ENCODE data around the gene MSX2.

Gene MSX2

GRCh38 chr5:174720612-174721529 is 3.5 kb upstream of the MSX2 start:
- Histone ChIP-seq H3K27me3 (ENCODE audit: control insufficient read depth, insufficient read depth, low read length) (no peaks in the 10 kb centered on the region), H3K79me2 (peaks cover 13% of the 10 kb centered on the region), H3K27ac (peak overlapping the region; percentile 91), H3K4me2 (ENCODE audit: low read length) (peak overlapping the region; percentile 76), H3K9ac (no peak overlapping the region), H3K36me3 (ENCODE audit: control insufficient read depth, insufficient read depth, low read length) (no peaks in the 10 kb centered on the region), H3K4me1 (peaks cover 20% of the 10 kb centered on the region), H2AFZ (peak overlapping the region; percentile 89), H3K9me3 (ENCODE audit: control insufficient read depth, low read length) (no peaks in the 10 kb centered on the region), H3K4me3 (ENCODE audit: low read depth, low read length) (peak overlapping the region; percentile 28)
- TF ChIP-seq CTCF (IDR thresholded peaks at IDR 0.05), result no peak

- H3K36me3 ChIP-seq (ENCODE audit: control insufficient read depth, insufficient read depth, low read length), result no peaks in the 10 kb centered on the region
- TF ChIP-seq CTCF (IDR thresholded peaks at IDR 0.05), result no peak
- H3K4me2 ChIP-seq (ENCODE audit: low read length), result peak overlapping the region; percentile 76
- H3K27ac ChIP-seq, result peak overlapping the region; percentile 91
- H3K9me3 ChIP-seq (ENCODE audit: control insufficient read depth, low read length), result no peaks in the 10 kb centered on the region
- H2AFZ ChIP-seq, result peak overlapping the region; percentile 69
- peaks cover 20% of the 10 kb centered on the region for H3K4me1 ChIP-seq
- no peak overlapping the region for H3K9ac ChIP-seq
- H3K27me3 ChIP-seq (ENCODE audit: control insufficient read depth, insufficient read depth, low read length), result no peaks in the 10 kb centered on the region
- peaks cover 22% of the 10 kb centered on the region for H3K79me2 ChIP-seq
- peak overlapping the region; percentile 20 for H3K4me3 ChIP-seq (ENCODE audit: low read depth, low read length)
Observed at GRCh38 chr5:174721530-174722432, 2.6 kb upstream of the MSX2 start.

- Histone ChIP-seq H3K36me3 (ENCODE audit: control insufficient read depth, insufficient read depth, low read length) (no peaks in the 10 kb centered on the region), H3K9me3 (ENCODE audit: control insufficient read depth, low read length) (no peaks in the 10 kb centered on the region), H2AFZ (peak overlapping the region; percentile 69), H3K4me1 (peaks cover 20% of the 10 kb centered on the region), H3K9ac (no peak overlapping the region), H3K27ac (peak overlapping the region; percentile 91), H3K4me3 (ENCODE audit: low read depth, low read length) (no peak overlapping the region), H3K79me2 (peaks cover 24% of the 10 kb centered on the region), H3K4me2 (ENCODE audit: low read length) (peak overlapping the region; percentile 76), H3K27me3 (ENCODE audit: control insufficient read depth, insufficient read depth, low read length) (no peaks in the 10 kb centered on the region)
- TF ChIP-seq CTCF (IDR thresholded peaks at IDR 0.05), result no peak
Observed at GRCh38 chr5:174722500-174722899, 1.9 kb upstream of the MSX2 start.

GRCh38 chr5:174723315-174723978 is 935 bp upstream of the MSX2 start:
- Histone ChIP-seq H3K4me3 (ENCODE audit: low read depth, low read length) (peak overlapping the region; percentile 92), H3K4me2 (ENCODE audit: low read length) (peak overlapping the region; percentile 82), H3K27ac (peak overlapping the region; percentile 91), H3K9me3 (ENCODE audit: control insufficient read depth, low read length) (no peaks in the 10 kb centered on the region), H2AFZ (peak overlapping the region; percentile 69), H3K79me2 (peaks cover 24% of the 10 kb centered on the region), H3K9ac (no peak overlapping the region), H3K36me3 (ENCODE audit: control insufficient read depth, insufficient read depth, low read length) (no peaks in the 10 kb centered on the region), H3K27me3 (ENCODE audit: control insufficient read depth, insufficient read depth, low read length) (no peaks in the 10 kb centered on the region), H3K4me1 (peaks cover 20% of the 10 kb centered on the region)
- TF ChIP-seq CTCF (IDR thresholded peaks at IDR 0.05), result no peak

All from parathyroid adenoma (tissue), 2 donors.